ENCODE measurements around the gene SYMPK.

GRCh38 chr19:45770192-45771101 lies 92.5 kb downstream of the SYMPK start:
- TF ChIP-seq EZH2phosphoT487 (conservative IDR thresholded peaks at IDR 0.05; ENCODE audit: low read length) (no peak), CTCF (IDR thresholded peaks at IDR 0.05; ENCODE audit: insufficient read depth, low read length, poor library complexity, severe bottlenecking) (peak; percentile 96)
